ENCODE results near the gene SNAP25. TPM values are rescaled to one million over a fixed set of nuclear protein-coding genes. Genes with fewer than 3 reads are reported as not detected.

Gene SNAP25
- total and polyA plus RNA-seq, 9 of the 15 experiments (the other 6 are each of a cell fraction or from before 2014, with no cell fraction given) = 0.07 TPM; not detected in 8

DNA sequence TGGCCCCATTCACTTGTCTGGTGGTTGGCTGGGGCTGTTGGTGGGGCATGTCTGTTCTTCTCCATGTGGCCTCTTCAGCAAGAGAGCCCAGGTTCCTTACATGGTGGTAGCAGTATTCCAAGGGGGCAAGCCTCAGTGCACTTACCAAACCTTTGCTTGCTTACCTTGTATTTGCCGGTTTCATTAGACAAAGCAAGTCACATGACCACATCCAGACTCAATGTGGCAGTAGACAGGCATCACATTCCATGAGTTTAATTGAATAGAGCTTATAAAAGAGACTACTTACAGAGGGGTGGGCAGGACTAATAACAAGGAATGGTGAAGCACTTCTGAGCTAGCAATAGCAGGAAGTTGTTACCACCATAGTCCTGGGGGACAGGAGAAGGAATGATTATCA lies 78.6 kb downstream of the SNAP25 start (continued):
- TF ChIP-seq, protein P1, sequence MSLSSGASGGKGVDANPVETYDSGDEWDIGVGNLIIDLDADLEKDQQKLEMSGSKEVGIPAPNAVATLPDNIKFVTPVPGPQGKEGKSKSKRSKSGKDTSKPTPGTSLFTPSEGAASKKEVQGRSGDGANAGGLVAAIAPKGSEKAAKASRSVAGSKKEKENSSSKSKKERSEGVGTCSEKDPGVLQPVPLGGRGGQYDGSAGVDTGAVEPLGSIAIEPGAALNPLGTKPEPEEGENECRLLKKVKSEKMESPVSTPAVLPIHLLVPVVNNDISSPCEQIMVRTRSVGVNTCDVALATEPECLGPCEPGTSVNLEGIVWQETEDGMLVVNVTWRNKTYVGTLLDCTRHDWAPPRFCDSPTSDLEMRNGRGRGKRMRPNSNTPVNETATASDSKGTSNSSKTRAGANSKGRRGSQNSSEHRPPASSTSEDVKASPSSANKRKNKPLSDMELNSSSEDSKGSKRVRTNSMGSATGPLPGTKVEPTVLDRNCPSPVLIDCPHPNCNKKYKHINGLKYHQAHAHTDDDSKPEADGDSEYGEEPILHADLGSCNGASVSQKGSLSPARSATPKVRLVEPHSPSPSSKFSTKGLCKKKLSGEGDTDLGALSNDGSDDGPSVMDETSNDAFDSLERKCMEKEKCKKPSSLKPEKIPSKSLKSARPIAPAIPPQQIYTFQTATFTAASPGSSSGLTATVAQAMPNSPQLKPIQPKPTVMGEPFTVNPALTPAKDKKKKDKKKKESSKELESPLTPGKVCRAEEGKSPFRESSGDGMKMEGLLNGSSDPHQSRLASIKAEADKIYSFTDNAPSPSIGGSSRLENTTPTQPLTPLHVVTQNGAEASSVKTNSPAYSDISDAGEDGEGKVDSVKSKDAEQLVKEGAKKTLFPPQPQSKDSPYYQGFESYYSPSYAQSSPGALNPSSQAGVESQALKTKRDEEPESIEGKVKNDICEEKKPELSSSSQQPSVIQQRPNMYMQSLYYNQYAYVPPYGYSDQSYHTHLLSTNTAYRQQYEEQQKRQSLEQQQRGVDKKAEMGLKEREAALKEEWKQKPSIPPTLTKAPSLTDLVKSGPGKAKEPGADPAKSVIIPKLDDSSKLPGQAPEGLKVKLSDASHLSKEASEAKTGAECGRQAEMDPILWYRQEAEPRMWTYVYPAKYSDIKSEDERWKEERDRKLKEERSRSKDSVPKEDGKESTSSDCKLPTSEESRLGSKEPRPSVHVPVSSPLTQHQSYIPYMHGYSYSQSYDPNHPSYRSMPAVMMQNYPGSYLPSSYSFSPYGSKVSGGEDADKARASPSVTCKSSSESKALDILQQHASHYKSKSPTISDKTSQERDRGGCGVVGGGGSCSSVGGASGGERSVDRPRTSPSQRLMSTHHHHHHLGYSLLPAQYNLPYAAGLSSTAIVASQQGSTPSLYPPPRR (CRISPR knock-in tag; IDR thresholded peaks at IDR 0.05; ENCODE audit: borderline replicate concordance) = no peak
- TF ChIP-seq, protein P2, sequence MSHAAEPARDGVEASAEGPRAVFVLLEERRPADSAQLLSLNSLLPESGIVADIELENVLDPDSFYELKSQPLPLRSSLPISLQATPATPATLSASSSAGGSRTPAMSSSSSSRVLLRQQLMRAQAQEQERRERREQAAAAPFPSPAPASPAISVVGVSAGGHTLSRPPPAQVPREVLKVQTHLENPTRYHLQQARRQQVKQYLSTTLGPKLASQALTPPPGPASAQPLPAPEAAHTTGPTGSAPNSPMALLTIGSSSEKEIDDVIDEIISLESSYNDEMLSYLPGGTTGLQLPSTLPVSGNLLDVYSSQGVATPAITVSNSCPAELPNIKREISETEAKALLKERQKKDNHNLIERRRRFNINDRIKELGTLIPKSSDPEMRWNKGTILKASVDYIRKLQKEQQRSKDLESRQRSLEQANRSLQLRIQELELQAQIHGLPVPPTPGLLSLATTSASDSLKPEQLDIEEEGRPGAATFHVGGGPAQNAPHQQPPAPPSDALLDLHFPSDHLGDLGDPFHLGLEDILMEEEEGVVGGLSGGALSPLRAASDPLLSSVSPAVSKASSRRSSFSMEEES (CRISPR knock-in tag; IDR thresholded peaks at IDR 0.05) = peak; percentile 57
- TF ChIP-seq CSDE1 (IDR thresholded peaks at IDR 0.05) = no peak

DNA sequence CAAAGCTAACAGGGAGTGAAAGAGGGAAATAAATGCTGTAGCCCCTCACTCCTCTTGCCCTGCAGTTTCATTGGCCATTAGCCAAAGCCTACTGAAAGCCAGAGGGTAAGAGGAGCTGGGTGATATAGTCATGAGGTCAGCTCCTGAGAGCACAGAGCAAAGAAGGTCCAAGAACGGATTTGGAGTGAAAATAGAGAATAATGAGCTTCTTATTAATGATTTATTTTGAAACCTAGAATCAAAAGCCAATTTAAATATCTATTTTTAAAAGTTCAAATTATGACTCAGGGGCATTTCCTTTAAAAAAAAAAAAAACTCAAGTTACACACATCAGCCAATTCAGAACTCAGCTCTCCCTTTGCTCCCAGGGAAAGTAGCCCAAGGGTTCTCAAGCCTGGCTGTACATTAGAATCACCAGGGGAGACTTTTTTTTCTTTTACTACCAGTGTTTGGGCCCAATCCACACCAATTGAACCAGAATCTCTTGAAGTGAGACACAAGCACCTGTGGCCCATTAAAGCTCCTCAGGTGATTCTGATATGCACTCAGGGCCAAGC lies 79.1 kb downstream of the SNAP25 start:
- Histone ChIP-seq H3K27ac (ENCODE audit: extremely low read depth, low read depth, low read length) (no peak overlapping the region), H3K9ac (ENCODE audit: insufficient read depth in 1 of 2, low read depth in 2 of 2, low read length in 2 of 2) (no peak overlapping the region), H2AFZ (ENCODE audit: low read depth, low read length) (no peak overlapping the region), H3K4me3 (no peak overlapping the region), H3K79me2 (ENCODE audit: control insufficient read depth, insufficient read depth, low read length) (no peaks in the 10 kb centered on the region), H3K4me2 (ENCODE audit: insufficient read depth, low read length) (no peak overlapping the region), H3K27me3 (ENCODE audit: control insufficient read depth in 2 of 2, insufficient read depth in 2 of 2, low read length in 2 of 2) (no peaks in the 10 kb centered on the region), H3K9me3 (replicated peaks; ENCODE audit: control insufficient read depth, insufficient read depth, low read depth, low read length) (no peaks in the 10 kb centered on the region), H3K4me1 (replicated peaks in 1 of 2; ENCODE audit: control insufficient read depth in 2 of 2, insufficient read depth in 2 of 2, low read length in 2 of 2) (no peaks in the 10 kb centered on the region), H4K20me1 (replicated peaks; ENCODE audit: control insufficient read depth, insufficient read depth, low read length) (no peaks in the 10 kb centered on the region), H3K9me1 (ENCODE audit: control insufficient read depth, insufficient read depth, low read length) (no peaks in the 10 kb centered on the region), H3K36me3 (ENCODE audit: control insufficient read depth, insufficient read depth, low read length) (no peaks in the 10 kb centered on the region)
- no peak for ATAC-seq
- DNase-seq (ENCODE audit: extremely low read depth in 1 of 4, low spot score in 3 of 4) = no peak
- CTCF ChIA-PET (ENCODE audit: low intra/inter-chr PET ratio) = no interaction called here
- BruUV-seq (replicated peaks) = no TSS peak
- WGBS (ENCODE audit: insufficient coverage, low coverage, missing lambda C conversion rate) = 0% methylated on average over 1 of the region's 1 CpG
- in situ Hi-C loops (cut with MboI) = no loop called here
- FAIRE-seq = no peak
- intact Hi-C loops (cut with micrococcal nuclease) = no loop called here
- POLR2A ChIA-PET = interaction anchor here (1.0 kb wide), 1 partner anchor 8 kb away, joined by 4 read pairs; no protein-coding TSS in a partner anchor
- TF ChIP-seq, protein P2 (CRISPR knock-in tag; IDR thresholded peaks at IDR 0.05) = no peak
- no peak for TF ChIP-seq CAMTA2 (CRISPR knock-in tag; conservative IDR thresholded peaks at IDR 0.05)
- TF ChIP-seq, protein P3, sequence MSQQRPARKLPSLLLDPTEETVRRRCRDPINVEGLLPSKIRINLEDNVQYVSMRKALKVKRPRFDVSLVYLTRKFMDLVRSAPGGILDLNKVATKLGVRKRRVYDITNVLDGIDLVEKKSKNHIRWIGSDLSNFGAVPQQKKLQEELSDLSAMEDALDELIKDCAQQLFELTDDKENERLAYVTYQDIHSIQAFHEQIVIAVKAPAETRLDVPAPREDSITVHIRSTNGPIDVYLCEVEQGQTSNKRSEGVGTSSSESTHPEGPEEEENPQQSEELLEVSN (IDR thresholded peaks at IDR 0.05; ENCODE audit: borderline replicate concordance in 1 of 2, extremely low read depth in 1 of 2, insufficient read depth in 1 of 2, insufficient read length in 1 of 2, low read depth in 1 of 2, low read length in 1 of 2, poor library complexity in 1 of 2, severe bottlenecking in 1 of 2) = no peak
- TF ChIP-seq ZNF124 (CRISPR knock-in tag; IDR thresholded peaks at IDR 0.05) = no peak
- no peak for TF ChIP-seq ILF3 (IDR thresholded peaks at IDR 0.05; ENCODE audit: borderline replicate concordance)
